ENCODE measurements around the gene KLHL13.
"Not testable (repeated sequence)": the region's sequence is repeated elsewhere in the genome, so short reads cannot be mapped to it uniquely, and the experiment has no call there.

Gene KLHL13, protein sequence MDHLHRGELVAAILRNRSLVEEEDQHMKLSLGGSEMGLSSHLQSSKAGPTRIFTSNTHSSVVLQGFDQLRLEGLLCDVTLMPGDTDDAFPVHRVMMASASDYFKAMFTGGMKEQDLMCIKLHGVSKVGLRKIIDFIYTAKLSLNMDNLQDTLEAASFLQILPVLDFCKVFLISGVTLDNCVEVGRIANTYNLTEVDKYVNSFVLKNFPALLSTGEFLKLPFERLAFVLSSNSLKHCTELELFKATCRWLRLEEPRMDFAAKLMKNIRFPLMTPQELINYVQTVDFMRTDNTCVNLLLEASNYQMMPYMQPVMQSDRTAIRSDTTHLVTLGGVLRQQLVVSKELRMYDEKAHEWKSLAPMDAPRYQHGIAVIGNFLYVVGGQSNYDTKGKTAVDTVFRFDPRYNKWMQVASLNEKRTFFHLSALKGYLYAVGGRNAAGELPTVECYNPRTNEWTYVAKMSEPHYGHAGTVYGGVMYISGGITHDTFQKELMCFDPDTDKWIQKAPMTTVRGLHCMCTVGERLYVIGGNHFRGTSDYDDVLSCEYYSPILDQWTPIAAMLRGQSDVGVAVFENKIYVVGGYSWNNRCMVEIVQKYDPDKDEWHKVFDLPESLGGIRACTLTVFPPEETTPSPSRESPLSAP

GRCh38 chrX:118116713-118117550 lies at the start of gene KLHL13:
Gene KLHL13, minus strand, starts transcription at chrX:118116810. Its CDS starts 88,337 bp downstream, at chrX:118028473.
- no peak for DNase-seq (ENCODE audit: low read depth in 2 of 2)

DNA sequence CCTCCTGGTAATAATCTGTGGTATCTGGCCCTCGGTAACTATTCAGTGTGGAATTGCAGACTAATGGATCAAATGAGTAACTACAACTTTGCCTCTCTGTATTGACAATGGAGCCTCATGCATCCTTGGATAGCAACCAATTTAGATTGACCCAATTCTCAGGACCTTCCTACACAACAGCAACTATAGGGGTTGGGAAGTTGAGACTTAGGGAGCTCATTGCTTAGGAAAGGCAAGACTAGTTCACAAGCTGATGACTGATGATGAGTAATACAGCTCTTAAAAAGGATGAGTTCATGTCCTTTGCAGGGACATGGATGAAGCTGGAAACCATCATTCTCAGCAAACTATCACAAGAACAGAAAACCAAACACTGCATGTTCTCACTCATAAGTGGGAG lies 47.5 kb upstream of the KLHL13 start:
- DNase-seq (ENCODE audit: low read depth in 2 of 2), result no peak

DNA sequence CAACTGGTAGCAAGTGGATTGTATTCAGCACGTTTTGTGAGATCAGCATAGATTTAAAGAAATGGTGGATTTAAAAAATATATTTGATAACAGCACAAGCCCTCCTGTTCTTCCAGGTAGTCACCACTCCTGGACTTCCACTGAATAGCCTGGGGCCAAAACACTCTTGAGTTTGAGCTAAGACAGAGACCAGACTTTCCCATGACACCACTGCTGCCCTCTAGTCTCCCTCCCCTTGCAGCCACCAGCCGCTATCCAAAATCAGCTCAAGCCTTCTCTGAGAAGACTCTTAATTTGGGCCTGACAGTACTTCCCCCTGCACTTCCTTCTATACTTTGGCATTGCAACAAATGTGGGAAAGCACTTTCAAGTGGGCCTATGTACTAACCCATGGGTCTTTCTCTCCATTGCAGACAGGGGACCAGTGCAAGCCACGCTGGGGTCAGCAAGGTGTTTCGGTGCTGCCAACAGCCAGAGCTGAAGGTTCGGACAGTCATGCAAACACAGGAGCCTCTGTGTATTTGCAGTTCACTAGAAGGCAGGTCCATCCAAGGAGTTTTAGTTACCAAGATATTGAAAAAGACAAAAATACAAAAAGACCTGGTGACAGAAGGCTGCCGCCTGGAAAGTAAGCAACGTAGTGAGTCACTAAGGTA lies 40.5 kb upstream of the KLHL13 start:
- no peak for DNase-seq (ENCODE audit: low read depth in 2 of 2)

GRCh38 chrX:118156254-118156952 lies 39.8 kb upstream of the KLHL13 start:
- DNase-seq (ENCODE audit: low read depth in 2 of 2), result no peak

DNA sequence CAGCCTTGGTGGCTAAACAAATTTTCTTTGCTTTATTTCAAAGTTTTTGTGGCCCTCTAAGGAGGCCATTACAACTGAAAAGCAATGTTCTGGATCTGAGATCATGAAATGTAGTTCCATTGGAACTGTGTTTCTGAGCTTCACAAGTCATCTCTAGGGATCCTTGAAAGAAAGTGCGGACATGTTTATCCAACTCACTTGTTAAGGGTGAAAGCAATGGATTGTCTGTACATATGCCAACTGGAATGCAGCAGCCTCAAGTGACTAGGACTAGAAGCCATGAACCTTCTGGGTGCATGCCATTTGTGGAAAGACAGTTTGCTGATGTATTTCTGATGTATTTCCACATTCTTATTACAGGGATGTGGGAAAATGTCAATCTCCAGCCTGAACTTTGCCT lies 36.7 kb upstream of the KLHL13 start:
- no peak for DNase-seq (ENCODE audit: low read depth in 2 of 2)

DNA sequence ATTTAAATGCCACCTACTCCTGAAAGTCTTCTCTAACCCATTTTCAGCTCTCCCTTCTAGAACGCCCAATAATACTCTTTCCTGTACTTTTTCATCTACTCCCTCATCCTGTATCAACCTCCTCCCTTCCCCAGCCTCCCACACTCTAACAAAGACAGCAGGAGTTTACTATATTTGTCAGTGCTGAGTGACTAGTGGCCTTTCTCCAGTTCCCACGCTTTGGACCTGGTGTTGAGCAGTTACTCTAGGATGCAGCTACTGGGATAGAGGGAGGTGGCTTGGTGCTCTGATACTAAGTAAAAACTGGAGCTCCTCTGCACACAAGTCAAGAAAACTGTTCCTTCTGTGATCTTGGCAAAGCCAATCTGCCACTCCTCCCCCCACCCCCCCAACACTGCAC lies 36.1 kb upstream of the KLHL13 start:
- no peak for DNase-seq (ENCODE audit: low read depth in 2 of 2)

DNA sequence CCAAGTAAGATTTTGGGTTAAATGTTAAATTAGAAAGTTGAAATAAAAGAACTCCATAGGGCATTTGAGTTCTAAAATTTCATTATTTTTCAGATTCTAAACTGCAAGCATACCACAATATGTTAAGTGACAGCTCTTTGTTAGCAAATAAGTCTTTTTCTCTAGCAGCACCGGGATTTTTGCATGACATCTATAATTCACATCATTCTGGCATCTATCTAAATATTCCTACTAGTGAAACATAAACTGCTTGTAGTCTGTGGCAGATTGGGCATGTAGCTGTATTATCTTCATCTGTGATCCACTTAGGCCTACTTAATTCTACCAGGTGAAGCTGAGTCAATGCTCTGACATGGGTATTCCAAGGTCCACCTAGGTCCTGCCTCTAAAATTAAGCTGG lies 32.1 kb upstream of the KLHL13 start:
- no peak for DNase-seq (ENCODE audit: low read depth in 2 of 2)

- not testable (repeated sequence) for DNase-seq (ENCODE audit: low read depth in 2 of 2)
Observed at GRCh38 chrX:118147771-118148170, 31.2 kb upstream of the KLHL13 start.

GRCh38 chrX:118143578-118143977 lies 27.0 kb upstream of the KLHL13 start:
- no peak for DNase-seq (ENCODE audit: low read depth in 2 of 2)

- no peak for DNase-seq (ENCODE audit: low read depth in 2 of 2)
Observed at GRCh38 chrX:118131336-118131735, 14.7 kb upstream of the KLHL13 start.

DNA sequence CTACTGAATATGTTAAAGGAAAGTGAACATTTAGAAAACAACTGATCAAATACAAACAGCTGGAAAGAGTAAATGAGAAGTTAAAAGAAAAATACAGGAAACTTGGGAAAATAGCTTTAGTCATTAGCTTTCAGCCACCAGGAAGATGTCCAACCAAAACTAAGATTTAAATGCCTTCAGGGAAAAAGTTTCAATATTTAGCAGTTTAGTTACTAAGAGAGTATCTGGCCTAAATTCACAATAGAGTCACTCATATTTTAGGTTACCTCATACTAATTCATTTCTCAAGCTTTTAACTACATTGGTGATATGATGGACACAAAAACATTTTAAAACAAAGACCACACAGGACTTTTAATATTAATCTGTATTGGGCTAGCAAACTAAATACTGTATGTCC lies 13.1 kb upstream of the KLHL13 start:
- no peak for DNase-seq (ENCODE audit: low read depth in 2 of 2)

DNA sequence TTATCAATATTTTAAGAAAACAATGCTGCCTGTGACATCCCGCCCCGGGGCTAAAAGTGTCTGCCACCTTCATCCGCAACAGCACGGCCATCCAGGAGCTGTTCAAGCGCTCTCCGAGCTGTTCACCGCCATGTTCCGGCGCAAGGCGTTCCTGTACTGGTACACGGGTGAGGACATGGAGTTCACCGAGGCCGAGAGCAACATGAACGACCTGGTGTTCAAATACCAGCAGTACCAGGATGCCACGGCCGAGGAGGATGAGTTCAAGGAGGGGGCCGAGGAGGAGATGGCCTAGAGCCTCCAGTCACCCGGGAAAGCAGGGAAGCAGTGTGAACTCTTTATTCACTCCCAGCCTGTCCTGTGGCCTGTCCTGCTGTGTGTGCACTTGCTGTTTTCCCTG lies 12.1 kb upstream of the KLHL13 start:
- no peak for DNase-seq (ENCODE audit: low read depth in 2 of 2)

DNA sequence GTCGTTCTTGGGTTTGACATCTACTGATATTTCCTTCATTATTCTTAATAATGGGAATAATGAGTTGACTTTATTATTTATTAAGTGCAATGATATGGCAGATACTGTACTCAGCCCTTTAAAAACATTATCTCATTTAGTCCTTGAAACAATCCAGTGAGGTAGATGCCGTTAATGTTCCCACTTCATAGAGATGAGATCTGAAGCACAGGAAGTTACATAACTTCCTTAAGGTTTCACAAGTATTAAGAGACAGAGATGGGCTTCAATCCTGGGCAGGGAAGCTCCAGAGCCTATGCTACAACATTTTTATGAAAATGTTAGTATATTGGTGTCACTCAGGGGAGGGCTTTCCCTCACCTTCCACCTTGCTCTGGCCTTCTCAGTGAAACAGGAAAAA lies 9.7 kb upstream of the KLHL13 start:
- no peak for DNase-seq (ENCODE audit: low read depth in 2 of 2)

DNA sequence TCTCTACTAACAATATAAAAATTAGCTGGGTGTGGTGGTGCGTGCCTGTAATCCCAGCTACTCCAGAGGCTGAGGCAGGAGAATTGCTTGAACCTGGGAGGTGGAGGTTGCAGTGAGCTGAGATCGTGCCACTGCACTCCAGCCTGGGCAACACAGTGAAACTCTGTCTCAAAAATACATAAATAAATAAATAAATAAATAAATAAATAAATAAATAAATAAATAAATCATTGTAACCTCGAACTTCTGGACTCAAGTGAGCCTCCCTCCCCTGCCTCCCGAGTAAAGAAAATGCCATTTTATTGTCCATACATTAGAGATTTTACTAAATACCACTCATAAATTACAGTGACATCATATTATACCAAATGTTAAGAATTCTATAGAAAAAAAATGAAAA lies 7.6 kb upstream of the KLHL13 start:
- DNase-seq (ENCODE audit: low read depth in 2 of 2), result not testable (repeated sequence)

DNA sequence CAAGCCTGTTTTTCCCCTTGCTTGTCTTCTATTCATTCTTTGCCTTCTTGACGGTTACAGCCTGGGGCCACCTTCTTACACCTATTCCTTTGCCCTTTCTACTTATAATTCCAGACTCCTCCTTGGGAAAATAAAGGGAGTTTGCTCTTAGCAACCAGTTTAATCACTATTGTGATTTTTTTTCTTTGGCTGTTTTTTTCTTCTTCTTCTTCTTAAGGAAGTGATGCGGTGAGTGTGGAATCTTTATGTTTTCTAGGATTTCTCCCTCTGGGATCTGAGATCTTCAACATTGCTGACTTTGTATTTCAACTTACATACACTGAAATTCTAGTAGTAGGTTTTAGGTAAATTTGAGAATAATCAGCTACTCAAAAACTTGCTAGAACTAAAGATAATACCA lies 1.1 kb upstream of the KLHL13 start:
- no peak for DNase-seq (ENCODE audit: low read depth in 2 of 2)

- DNase-seq (ENCODE audit: low read depth in 2 of 2), result no peak
Observed at GRCh38 chrX:118115953-118116712, 477 bp downstream of the KLHL13 start.

- DNase-seq (ENCODE audit: low read depth in 2 of 2), result no peak
Observed at GRCh38 chrX:118114971-118115370, 1.6 kb downstream of the KLHL13 start.

DNA sequence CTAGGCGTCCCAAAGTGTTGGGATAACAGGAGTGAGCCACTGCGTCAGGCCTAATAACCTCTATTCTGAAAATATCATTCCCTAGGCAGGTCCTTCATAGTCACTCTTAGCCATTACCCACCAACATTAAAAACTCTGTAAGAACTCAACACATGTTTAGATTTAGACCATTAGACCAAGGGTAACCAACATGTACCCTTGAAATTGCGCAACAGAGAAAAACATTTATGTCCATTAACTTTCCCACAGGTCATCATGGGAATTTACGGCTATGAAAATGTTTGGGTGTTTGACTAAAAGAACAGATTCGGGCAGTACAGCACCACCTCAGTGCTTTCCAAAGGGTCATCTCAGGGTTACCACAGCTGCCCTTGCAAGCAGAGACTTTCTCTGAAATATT lies 7.5 kb downstream of the KLHL13 start:
- no peak for DNase-seq (ENCODE audit: low read depth in 2 of 2)

DNA sequence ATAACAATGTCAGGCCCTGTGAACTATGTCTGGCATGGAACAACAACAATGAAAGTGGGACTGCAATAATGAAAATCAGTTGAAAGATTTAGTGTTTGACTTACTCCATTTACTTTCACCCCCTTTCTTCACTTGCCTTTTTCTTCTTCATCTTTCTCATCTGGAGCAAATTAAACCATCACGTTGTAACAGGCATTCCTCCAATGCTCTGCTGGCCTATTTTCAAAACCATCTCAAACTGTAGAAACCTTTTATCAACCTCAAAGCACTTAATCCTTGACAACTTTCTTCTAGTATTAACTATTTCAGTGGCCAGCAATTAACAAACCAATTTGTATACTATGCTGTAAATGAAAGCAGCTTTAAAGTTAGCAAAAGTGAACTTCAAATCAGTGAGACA lies 8.3 kb downstream of the KLHL13 start:
- no peak for DNase-seq (ENCODE audit: low read depth in 2 of 2)

DNA sequence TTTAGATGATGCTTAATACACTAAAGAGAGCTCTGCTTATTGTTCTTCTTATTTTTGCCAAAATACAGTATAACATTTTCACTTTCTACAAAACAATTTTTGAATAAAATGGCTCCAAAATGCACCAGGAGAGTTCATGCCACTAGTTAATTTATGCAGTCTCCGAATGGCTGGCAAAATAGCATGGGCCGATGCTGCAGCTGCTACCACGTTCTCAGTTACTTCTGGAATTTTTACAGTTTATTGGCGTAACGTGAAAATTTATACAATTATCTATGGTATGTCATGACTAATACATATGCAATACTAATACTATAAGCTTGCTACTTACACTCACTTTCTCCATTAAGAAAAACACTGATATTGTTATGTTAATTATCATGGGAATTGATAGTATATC lies 16.5 kb downstream of the KLHL13 start:
- no peak for DNase-seq (ENCODE audit: low read depth in 2 of 2)

DNA sequence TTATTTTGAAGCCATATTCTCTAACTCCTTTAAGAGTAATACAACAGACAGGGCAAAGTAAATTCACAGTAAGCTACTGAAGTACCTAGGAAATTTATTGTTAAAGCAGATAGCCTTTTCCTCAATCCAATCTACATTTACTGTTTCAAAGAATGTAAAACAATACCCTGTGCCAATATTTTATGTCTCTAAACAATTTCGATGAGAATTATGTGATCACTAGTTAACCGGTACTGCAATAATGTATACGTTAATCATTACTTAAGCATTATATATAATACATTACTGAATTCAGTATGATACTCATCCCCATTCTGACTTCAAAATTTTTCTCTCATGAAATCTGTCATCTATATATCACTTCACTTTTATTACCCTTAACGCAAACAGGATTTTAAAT lies 28.5 kb downstream of the KLHL13 start:
- no peak for DNase-seq (ENCODE audit: low read depth in 2 of 2)

All from stimulated activated CD4-positive, alpha-beta T cell treated with anti-CD3 and anti-CD28 coated beads, Interleukin-12 subunit alpha, Interleukin-12 subunit beta, amount 100 ng/mL, for 24 hours (primary cell).